ENCODE data around the gene ULK2. TPM values are rescaled to one million over a fixed set of nuclear protein-coding genes. Genes with fewer than 3 reads are reported as not detected.

ULK2 gene
- 16.7 and 25.7 TPM in 2 replicates for total RNA-seq (ENCODE audit: low replicate concordance)
- long read RNA-seq, partial matches to known transcripts, result 13 of 15 reads
- long read RNA-seq, other reads (novel, unspliced or antisense), result 2 of 15 reads

DNA sequence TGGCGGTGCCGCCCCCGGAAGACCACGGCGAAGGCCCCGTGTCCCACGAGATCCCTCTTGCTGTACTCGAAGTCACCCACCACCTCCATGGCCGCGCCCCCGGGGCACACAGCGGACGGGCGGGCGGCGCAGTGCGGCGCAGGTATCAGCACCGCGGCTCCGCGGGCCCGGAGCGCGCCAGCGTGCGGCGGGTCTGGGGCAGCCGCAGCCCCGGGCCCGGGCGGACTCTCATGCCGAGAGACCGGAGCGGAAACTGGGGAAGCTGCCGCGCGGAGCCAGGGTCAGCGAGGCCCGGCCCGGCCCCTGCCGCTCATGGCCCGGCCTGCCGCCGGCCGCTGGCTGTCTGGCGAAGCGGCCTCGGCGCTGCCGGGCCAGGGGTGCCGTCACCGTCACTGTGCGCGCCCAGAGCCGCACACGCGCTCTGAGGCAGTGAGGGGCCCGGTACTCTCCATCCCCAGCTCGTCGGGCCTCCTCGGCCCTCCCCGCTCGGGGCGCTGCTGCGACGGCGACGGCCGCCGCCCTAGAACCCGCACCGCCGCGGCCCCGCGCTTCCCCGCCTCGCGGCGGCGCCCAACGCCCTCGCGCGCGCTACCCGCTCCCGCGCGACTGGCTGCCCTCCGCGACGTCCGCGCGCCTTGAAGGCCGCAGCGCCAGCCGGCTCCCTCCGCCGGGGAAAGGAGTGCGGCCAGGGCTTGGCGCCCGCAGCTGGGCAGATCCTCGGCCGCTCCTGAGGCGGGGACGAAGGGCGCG lies at the start of gene ULK2:
Gene ULK2, minus strand, starts transcription at position 608 of the 750 bp plus-strand sequence. Its CDS starts 519 bp downstream, at position 89.
- TF ChIP-seq, protein P1, sequence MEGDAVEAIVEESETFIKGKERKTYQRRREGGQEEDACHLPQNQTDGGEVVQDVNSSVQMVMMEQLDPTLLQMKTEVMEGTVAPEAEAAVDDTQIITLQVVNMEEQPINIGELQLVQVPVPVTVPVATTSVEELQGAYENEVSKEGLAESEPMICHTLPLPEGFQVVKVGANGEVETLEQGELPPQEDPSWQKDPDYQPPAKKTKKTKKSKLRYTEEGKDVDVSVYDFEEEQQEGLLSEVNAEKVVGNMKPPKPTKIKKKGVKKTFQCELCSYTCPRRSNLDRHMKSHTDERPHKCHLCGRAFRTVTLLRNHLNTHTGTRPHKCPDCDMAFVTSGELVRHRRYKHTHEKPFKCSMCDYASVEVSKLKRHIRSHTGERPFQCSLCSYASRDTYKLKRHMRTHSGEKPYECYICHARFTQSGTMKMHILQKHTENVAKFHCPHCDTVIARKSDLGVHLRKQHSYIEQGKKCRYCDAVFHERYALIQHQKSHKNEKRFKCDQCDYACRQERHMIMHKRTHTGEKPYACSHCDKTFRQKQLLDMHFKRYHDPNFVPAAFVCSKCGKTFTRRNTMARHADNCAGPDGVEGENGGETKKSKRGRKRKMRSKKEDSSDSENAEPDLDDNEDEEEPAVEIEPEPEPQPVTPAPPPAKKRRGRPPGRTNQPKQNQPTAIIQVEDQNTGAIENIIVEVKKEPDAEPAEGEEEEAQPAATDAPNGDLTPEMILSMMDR (conservative IDR thresholded peaks at IDR 0.05), result peak; percentile 31

GRCh38 chr17:19915245-19915978 lies 47.7 kb upstream of the ULK2 start:
- no peak for DNase-seq (ENCODE audit: extremely low spot score, unreplicated experiment)
- Mint-ChIP-seq H3K4me1 (ENCODE audit: unreplicated experiment) (no peaks in the 10 kb centered on the region), H3K36me3 (peaks cover 18% of the 10 kb centered on the region), H3K9me3 (no peaks in the 10 kb centered on the region), H3K4me3 (no peak overlapping the region), H3K27me3 (no peaks in the 10 kb centered on the region), H3K27ac (no peak overlapping the region)
- TF ChIP-seq, protein P1 (conservative IDR thresholded peaks at IDR 0.05), result no peak

More for the DNA sequence above, at the start of gene ULK2:
- Mint-ChIP-seq H3K4me3 (peak within 1 kb of the TSS; percentile 91), H3K36me3 (peaks cover 4% of the 10 kb centered on the region), H3K4me1 (ENCODE audit: unreplicated experiment) (peaks cover 16% of the 10 kb centered on the region), H3K9me3 (no peaks in the 10 kb centered on the region), H3K27ac (peak within 1 kb of the TSS; percentile 80), H3K27me3 (no peaks in the 10 kb centered on the region)
- peak; percentile 84 for DNase-seq (ENCODE audit: extremely low spot score, unreplicated experiment)

DNA sequence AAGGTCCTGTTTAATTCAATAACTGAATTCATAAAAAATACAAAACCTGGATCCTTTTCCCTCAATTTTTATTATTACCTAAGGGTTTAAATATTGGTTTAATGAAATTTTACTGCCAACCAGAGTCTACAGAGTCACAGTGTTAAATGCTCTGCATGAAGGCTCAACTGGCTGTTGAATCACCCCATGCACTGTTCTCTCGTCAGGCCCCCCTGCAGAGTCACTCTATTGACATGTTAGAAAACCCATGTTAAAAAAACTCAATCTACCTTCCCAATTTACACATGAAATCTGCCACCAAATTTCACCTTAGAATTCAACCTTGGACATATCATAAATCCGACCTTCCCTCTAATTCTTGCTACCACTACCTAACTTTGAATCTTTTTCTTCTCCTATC lies 43.3 kb upstream of the ULK2 start:
- Mint-ChIP-seq H3K4me1 (ENCODE audit: unreplicated experiment) (no peaks in the 10 kb centered on the region), H3K27ac (peak overlapping the region; percentile 2), H3K36me3 (peaks cover 23% of the 10 kb centered on the region), H3K27me3 (no peaks in the 10 kb centered on the region), H3K4me3 (no peak overlapping the region), H3K9me3 (no peaks in the 10 kb centered on the region)
- no peak for DNase-seq (ENCODE audit: extremely low spot score, unreplicated experiment)
- TF ChIP-seq, protein P1 (conservative IDR thresholded peaks at IDR 0.05), result no peak

DNA sequence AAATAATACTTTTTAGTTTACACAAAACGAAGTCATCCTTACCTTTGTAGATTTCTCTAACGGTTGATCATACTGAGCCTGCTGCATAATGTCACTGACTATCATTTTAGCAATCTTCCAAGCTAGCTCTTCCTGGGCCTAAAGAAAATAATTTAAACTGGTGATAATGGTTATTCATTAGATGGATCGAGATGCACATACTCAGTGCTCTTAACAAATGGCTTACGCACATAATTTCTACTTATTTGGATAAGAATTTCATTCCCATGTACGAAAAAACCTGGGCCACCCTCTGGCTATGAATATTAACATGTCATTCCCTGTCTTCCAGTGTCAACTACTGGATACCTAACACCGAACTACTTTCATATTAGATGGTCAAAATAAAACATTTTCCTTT lies 41.4 kb upstream of the ULK2 start:
- TF ChIP-seq, protein P1 (conservative IDR thresholded peaks at IDR 0.05), result no peak
- Mint-ChIP-seq H3K27ac (no peak overlapping the region), H3K27me3 (no peaks in the 10 kb centered on the region), H3K9me3 (no peaks in the 10 kb centered on the region), H3K4me3 (no peak overlapping the region), H3K4me1 (ENCODE audit: unreplicated experiment) (no peaks in the 10 kb centered on the region), H3K36me3 (peaks cover 21% of the 10 kb centered on the region)
- no peak for DNase-seq (ENCODE audit: extremely low spot score, unreplicated experiment)

DNA sequence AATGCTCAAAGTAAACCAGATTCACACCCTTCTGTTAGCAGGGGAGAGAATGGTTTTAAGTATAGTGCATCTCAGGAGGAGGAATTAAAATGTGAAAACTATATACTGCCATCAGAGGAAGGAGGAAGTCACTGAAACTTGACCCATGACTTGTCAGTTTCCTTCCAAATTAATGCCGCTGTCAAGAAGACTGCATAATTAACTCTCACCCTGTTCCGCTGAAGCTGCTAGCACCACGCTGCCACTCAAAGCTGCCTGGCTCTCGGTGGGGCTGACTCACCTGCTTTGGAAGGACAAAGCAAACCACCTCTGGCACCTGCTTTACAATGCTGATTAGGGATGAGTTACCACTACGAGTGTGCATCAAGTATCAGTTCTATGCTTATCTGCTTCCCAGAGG lies 37.8 kb upstream of the ULK2 start:
- DNase-seq (ENCODE audit: extremely low spot score, unreplicated experiment), result no peak
- H3K27ac Mint-ChIP-seq, result no peak overlapping the region
- no peaks in the 10 kb centered on the region for H3K27me3 Mint-ChIP-seq
- H3K9me3 Mint-ChIP-seq, result no peaks in the 10 kb centered on the region
- H3K4me1 Mint-ChIP-seq (ENCODE audit: unreplicated experiment), result no peaks in the 10 kb centered on the region
- H3K36me3 Mint-ChIP-seq, result peaks cover 22% of the 10 kb centered on the region
- TF ChIP-seq, protein P1 (conservative IDR thresholded peaks at IDR 0.05), result no peak
- H3K4me3 Mint-ChIP-seq, result no peak overlapping the region

Measured in type B pancreatic cell (in vitro differentiated cells).